ENCODE results near the gene SLC43A3.

The SLC43A3 gene

DNA sequence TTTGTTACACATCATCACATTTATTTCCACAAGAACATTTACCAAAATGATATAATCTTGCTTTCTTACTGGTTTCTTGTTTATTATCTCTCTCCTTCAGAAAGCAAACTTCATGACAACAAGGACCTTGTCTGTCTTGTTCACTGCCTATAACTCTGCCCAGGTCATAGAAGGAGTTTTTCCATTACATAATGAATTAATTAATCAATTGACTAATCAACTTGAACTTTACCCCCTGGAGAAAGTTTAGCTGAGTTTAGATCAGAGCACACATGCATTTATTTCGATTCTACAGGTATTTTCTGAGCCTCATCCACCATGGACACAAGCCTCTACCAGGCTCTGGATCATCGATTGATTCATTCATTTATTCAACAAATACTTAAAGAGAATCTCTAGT lies 30.2 kb downstream of the SLC43A3 start:
- H3K4me3 ChIP-seq (ENCODE audit: low read length in 2 of 2) = no peak overlapping the region
- no peak overlapping the region for H4K91ac ChIP-seq (ENCODE audit: low read depth, low read length, poor library complexity)
- no peak overlapping the region for H2BK15ac ChIP-seq (ENCODE audit: low read length)
- H4K8ac ChIP-seq (ENCODE audit: low read depth, low read length) = no peak overlapping the region
- WGBS, 2 donors (ENCODE audit: extremely low coverage in 2 of 2, insufficient read length in 2 of 2, insufficient replicate concordance in 1 of 2) = no CpG with 5 or more reads among the region's 2 CpGs
- H3K9me3 ChIP-seq (replicated peaks in 1 of 2; ENCODE audit: control insufficient read depth in 2 of 2, insufficient read depth in 1 of 2, low read depth in 1 of 2, low read length in 2 of 2) = no peaks in the 10 kb centered on the region
- no peak overlapping the region for H2BK120ac ChIP-seq (ENCODE audit: low read depth, low read length)
- no peak overlapping the region for H3K23ac ChIP-seq (ENCODE audit: low read depth, low read length, poor library complexity)
- no peak overlapping the region for H2AFZ ChIP-seq (ENCODE audit: low read length)
- H3K27me3 ChIP-seq (ENCODE audit: control insufficient read depth in 3 of 3, insufficient read depth in 3 of 3, low read depth in 1 of 3, low read length in 3 of 3) = peaks cover 0 to 29% (median 0%) of the 10 kb centered on the region in 3 experiments
- H3K18ac ChIP-seq (ENCODE audit: low read length) = no peak overlapping the region
- no peak overlapping the region for H2AK5ac ChIP-seq (ENCODE audit: low read depth, low read length)
- H3K9ac ChIP-seq (ENCODE audit: low read depth, low read length, poor library complexity) = no peak overlapping the region
- no peaks in the 10 kb centered on the region for H3K4me1 ChIP-seq (ENCODE audit: control insufficient read depth in 2 of 2, insufficient read depth in 1 of 2, low read depth in 1 of 2, low read length in 2 of 2)
- H2BK12ac ChIP-seq (ENCODE audit: low read length) = no peak overlapping the region
- no peak overlapping the region for H3K14ac ChIP-seq (ENCODE audit: low read length)
- H3K27ac ChIP-seq (replicated peaks; ENCODE audit: low read length) = no peak overlapping the region
- H3K4ac ChIP-seq (ENCODE audit: low read length) = no peak overlapping the region
- H3K36me3 ChIP-seq (replicated peaks in 1 of 2; ENCODE audit: control insufficient read depth in 2 of 2, insufficient read depth in 2 of 2, low read length in 2 of 2) = no peaks in the 10 kb centered on the region
- H3K79me1 ChIP-seq (ENCODE audit: low read depth, low read length) = no peaks in the 10 kb centered on the region
- no peak overlapping the region for H2BK5ac ChIP-seq (ENCODE audit: low read length)
- no peak for DNase-seq (ENCODE audit: low spot score)
- H3K4me2 ChIP-seq (ENCODE audit: insufficient read depth, low read length, poor library complexity, severe bottlenecking) = no peak overlapping the region

DNA sequence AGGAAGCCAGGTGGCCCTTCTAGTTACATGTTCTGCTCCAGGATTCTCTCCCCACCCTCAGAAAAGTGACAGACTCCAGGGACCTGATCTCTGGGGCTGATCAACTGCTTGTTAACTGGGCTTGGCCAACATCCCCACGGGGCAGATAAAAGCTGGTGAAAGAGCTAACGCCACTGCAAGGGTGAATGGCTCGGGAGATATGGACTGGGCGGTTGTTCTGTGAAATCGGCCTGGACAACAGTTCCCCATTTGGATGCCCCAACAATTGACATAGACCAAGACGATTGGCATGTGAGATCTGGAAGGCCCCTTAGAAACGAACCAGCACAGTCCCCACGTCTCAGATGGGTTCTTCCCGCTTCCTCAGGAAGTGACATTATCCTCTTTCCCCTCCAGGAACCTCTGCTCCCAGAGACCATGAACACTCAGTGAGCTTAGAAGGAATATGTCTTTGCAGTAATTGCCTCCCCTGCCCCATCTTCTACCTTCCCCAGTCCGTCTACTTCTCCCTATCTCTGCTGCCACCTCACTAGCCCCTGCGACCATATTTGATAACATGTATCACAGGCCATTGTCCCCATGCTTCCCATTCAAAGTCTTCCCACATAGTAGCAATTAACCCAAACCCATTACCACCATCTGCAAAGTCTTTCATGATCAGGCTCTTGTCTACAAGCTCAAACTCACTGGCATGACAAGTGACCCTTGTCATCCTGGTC lies 30.9 kb downstream of the SLC43A3 start:
- Histone ChIP-seq H3K23ac (ENCODE audit: low read depth, low read length, poor library complexity) (no peak overlapping the region), H3K27me3 (ENCODE audit: control insufficient read depth in 3 of 3, insufficient read depth in 3 of 3, low read depth in 1 of 3, low read length in 3 of 3) (peaks cover 0 to 29% (median 0%) of the 10 kb centered on the region in 3 experiments), H2BK12ac (ENCODE audit: low read length) (no peak overlapping the region), H3K4me2 (ENCODE audit: insufficient read depth, low read length, poor library complexity, severe bottlenecking) (no peak overlapping the region), H2BK120ac (ENCODE audit: low read depth, low read length) (no peak overlapping the region), H3K18ac (ENCODE audit: low read length) (no peak overlapping the region), H3K79me1 (ENCODE audit: low read depth, low read length) (no peaks in the 10 kb centered on the region), H2AFZ (ENCODE audit: low read length) (no peak overlapping the region), H4K8ac (ENCODE audit: low read depth, low read length) (no peak overlapping the region), H3K27ac (replicated peaks; ENCODE audit: low read length) (no peak overlapping the region), H2BK5ac (ENCODE audit: low read length) (no peak overlapping the region), H3K9me3 (replicated peaks in 1 of 2; ENCODE audit: control insufficient read depth in 2 of 2, insufficient read depth in 1 of 2, low read depth in 1 of 2, low read length in 2 of 2) (no peaks in the 10 kb centered on the region), H3K9ac (ENCODE audit: low read depth, low read length, poor library complexity) (no peak overlapping the region), H3K4ac (ENCODE audit: low read length) (no peak overlapping the region), H4K91ac (ENCODE audit: low read depth, low read length, poor library complexity) (no peak overlapping the region), H2AK5ac (ENCODE audit: low read depth, low read length) (no peak overlapping the region), H3K36me3 (replicated peaks in 1 of 2; ENCODE audit: control insufficient read depth in 2 of 2, insufficient read depth in 2 of 2, low read length in 2 of 2) (no peaks in the 10 kb centered on the region), H3K4me1 (ENCODE audit: control insufficient read depth in 2 of 2, insufficient read depth in 1 of 2, low read depth in 1 of 2, low read length in 2 of 2) (no peaks in the 10 kb centered on the region), H3K4me3 (ENCODE audit: low read length in 2 of 2) (no peak overlapping the region), H3K14ac (ENCODE audit: low read length) (no peak overlapping the region), H2BK15ac (ENCODE audit: low read length) (no peak overlapping the region)
- WGBS, 2 donors (ENCODE audit: extremely low coverage in 2 of 2, insufficient read length in 2 of 2, insufficient replicate concordance in 1 of 2) = no CpG with 5 or more reads among the region's 11 CpGs
- DNase-seq (ENCODE audit: low spot score) = no peak

DNA sequence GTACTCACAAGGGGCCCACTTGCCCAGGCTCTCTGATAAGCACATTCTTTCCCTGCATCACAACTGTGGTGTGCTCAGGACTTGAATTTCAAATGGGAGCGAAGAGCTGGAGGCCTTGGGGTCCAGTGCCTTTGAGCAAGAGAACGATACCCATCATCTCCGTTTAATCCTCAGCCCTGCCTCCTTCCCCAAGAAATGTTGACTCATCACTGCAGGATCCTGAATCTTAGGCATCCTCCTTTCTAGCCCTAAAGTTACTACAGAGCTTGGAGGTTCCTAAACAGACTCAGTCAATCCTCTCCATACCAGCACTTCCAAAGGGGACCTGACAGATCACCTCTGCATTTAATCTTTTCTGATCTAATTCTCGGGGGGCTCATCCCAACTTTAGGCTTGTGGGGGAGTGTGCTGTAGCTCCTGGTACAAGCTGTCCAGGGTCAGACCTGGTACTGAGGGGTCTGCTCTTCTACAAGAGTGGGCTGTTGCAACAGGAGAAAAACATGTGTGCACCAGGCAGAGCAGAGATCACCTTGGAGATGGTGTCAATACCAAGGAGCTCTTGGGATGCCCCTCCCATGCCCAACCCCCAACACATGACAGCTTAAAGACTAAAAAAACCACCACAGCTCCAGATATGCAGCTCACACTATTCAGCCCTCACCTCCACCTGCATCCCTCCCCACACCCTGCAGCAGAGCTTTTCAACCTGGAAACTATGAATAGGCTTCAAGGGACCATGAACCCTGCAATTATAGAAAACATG lies 32.5 kb downstream of the SLC43A3 start:
- no peak overlapping the region for H3K14ac ChIP-seq (ENCODE audit: low read length)
- H2BK15ac ChIP-seq (ENCODE audit: low read length) = no peak overlapping the region
- no peak overlapping the region for H2AK5ac ChIP-seq (ENCODE audit: low read depth, low read length)
- H3K4ac ChIP-seq (ENCODE audit: low read length) = no peak overlapping the region
- H2BK12ac ChIP-seq (ENCODE audit: low read length) = no peak overlapping the region
- no peak overlapping the region for H4K91ac ChIP-seq (ENCODE audit: low read depth, low read length, poor library complexity)
- no peak overlapping the region for H3K4me2 ChIP-seq (ENCODE audit: insufficient read depth, low read length, poor library complexity, severe bottlenecking)
- no peak overlapping the region for H2BK5ac ChIP-seq (ENCODE audit: low read length)
- WGBS, 2 donors (ENCODE audit: extremely low coverage in 2 of 2, insufficient read length in 2 of 2, insufficient replicate concordance in 1 of 2) = no CpG with 5 or more reads among the region's 4 CpGs
- H3K9me3 ChIP-seq (replicated peaks in 1 of 2; ENCODE audit: control insufficient read depth in 2 of 2, insufficient read depth in 1 of 2, low read depth in 1 of 2, low read length in 2 of 2) = no peaks in the 10 kb centered on the region
- no peak overlapping the region for H3K4me3 ChIP-seq (ENCODE audit: low read length in 2 of 2)
- no peak overlapping the region for H3K18ac ChIP-seq (ENCODE audit: low read length)
- H2BK120ac ChIP-seq (ENCODE audit: low read depth, low read length) = no peak overlapping the region
- no peaks in the 10 kb centered on the region for H3K79me1 ChIP-seq (ENCODE audit: low read depth, low read length)
- H2AFZ ChIP-seq (ENCODE audit: low read length) = no peak overlapping the region
- no peak overlapping the region for H4K8ac ChIP-seq (ENCODE audit: low read depth, low read length)
- peaks cover 0 to 39% (median 0%) of the 10 kb centered on the region in 3 experiments for H3K27me3 ChIP-seq (ENCODE audit: control insufficient read depth in 3 of 3, insufficient read depth in 3 of 3, low read depth in 1 of 3, low read length in 3 of 3)
- H3K36me3 ChIP-seq (replicated peaks in 1 of 2; ENCODE audit: control insufficient read depth in 2 of 2, insufficient read depth in 2 of 2, low read length in 2 of 2) = no peaks in the 10 kb centered on the region
- no peak for DNase-seq (ENCODE audit: low spot score)
- no peaks in the 10 kb centered on the region for H3K4me1 ChIP-seq (ENCODE audit: control insufficient read depth in 2 of 2, insufficient read depth in 1 of 2, low read depth in 1 of 2, low read length in 2 of 2)
- H3K23ac ChIP-seq (ENCODE audit: low read depth, low read length, poor library complexity) = no peak overlapping the region
- H3K9ac ChIP-seq (ENCODE audit: low read depth, low read length, poor library complexity) = no peak overlapping the region
- no peak overlapping the region for H3K27ac ChIP-seq (replicated peaks; ENCODE audit: low read length)

DNA sequence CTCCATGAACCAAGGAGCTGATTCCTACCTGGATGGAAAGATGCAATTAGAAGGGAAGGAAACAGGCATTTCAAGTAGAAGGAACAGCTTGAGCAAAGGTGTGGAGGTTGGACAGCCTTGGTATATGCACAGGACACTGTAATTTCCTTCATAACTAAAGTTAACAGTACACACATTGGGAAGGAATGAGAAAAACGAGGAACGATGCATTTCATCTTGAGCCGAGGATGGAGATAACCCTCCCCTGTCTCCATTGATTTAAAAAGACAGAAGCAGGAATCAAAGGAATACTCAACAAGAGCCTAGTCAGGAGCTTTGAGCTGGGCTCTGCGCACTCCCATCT lies 34.2 kb downstream of the SLC43A3 start:
- Histone ChIP-seq H3K9me3 (replicated peaks in 1 of 2; ENCODE audit: control insufficient read depth in 2 of 2, insufficient read depth in 1 of 2, low read depth in 1 of 2, low read length in 2 of 2) (no peaks in the 10 kb centered on the region), H2BK12ac (ENCODE audit: low read length) (no peak overlapping the region), H2BK120ac (ENCODE audit: low read depth, low read length) (no peak overlapping the region), H3K27ac (replicated peaks; ENCODE audit: low read length) (no peak overlapping the region), H2BK5ac (ENCODE audit: low read length) (no peak overlapping the region), H3K4me1 (ENCODE audit: control insufficient read depth in 2 of 2, insufficient read depth in 1 of 2, low read depth in 1 of 2, low read length in 2 of 2) (no peaks in the 10 kb centered on the region), H4K91ac (ENCODE audit: low read depth, low read length, poor library complexity) (no peak overlapping the region), H3K23ac (ENCODE audit: low read depth, low read length, poor library complexity) (no peak overlapping the region), H3K4me3 (ENCODE audit: low read length in 2 of 2) (no peak overlapping the region), H4K8ac (ENCODE audit: low read depth, low read length) (no peak overlapping the region), H3K27me3 (ENCODE audit: control insufficient read depth in 3 of 3, insufficient read depth in 3 of 3, low read depth in 1 of 3, low read length in 3 of 3) (peaks cover 0 to 40% (median 0%) of the 10 kb centered on the region in 3 experiments), H3K4me2 (ENCODE audit: insufficient read depth, low read length, poor library complexity, severe bottlenecking) (no peak overlapping the region), H3K36me3 (replicated peaks in 1 of 2; ENCODE audit: control insufficient read depth in 2 of 2, insufficient read depth in 2 of 2, low read length in 2 of 2) (no peaks in the 10 kb centered on the region), H2AFZ (ENCODE audit: low read length) (no peak overlapping the region), H3K79me1 (ENCODE audit: low read depth, low read length) (no peaks in the 10 kb centered on the region), H3K14ac (ENCODE audit: low read length) (no peak overlapping the region), H3K4ac (ENCODE audit: low read length) (no peak overlapping the region), H3K18ac (ENCODE audit: low read length) (no peak overlapping the region), H3K9ac (ENCODE audit: low read depth, low read length, poor library complexity) (no peak overlapping the region), H2AK5ac (ENCODE audit: low read depth, low read length) (no peak overlapping the region), H2BK15ac (ENCODE audit: low read length) (no peak overlapping the region)
- WGBS, 2 donors (ENCODE audit: extremely low coverage in 2 of 2, insufficient read length in 2 of 2, insufficient replicate concordance in 1 of 2) = no CpG with 5 or more reads among the region's 4 CpGs
- no peak for DNase-seq (ENCODE audit: low spot score)
